ENCODE measurements around the gene CXCR2. TPM values are rescaled to one million over a fixed set of nuclear protein-coding genes. Genes with fewer than 3 reads are reported as not detected.

Gene CXCR2
- total RNA-seq, result not detected in 2 replicates

DNA sequence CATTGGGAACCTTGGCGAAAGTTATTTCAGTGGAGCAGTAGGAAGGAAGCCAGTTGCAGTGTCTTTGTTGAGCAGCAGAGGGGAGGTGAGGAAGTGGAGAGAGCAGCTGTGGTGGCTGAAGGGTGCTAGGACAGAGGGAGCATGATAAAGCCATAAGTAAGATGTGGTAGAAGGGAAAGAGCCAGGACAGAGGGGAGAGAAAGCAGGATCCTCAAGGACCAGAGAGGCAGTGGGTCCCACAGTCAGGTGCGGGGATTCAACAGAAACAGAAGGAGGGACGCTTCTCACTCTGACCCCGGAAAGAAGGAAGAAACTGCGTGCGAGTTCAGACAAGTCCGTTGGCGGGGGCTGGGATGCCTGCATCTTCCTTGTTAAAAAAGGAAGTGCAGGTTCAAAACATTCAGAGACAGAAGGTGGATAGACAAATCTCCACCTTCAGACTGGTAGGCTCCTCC lies at the start of gene CXCR2:
CXCR2 (plus strand) TSS at position 403 of the 455 bp plus-strand sequence. CDS start 8,774 bp downstream, outside the sequence.

DNA sequence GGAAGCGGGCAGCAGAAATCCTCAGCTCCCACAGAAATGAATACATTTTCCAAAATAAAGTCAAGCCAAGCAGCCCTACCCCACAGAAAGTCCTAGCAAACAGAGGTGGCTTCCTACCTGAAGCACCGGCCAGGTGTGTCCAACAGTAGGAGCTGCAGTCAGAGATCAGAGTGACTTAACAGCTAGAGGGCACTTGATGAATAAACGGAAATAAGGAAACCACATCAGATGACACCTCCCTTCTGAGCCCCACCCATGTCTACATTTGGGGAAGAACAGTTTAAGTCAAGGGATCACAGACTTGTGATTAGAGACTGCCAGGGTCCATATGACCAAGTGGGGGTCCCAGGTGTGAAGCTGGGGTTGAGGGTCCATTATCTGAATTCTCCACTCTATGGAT lies 41.0 kb downstream of the CXCR2 start, which contains the start of gene CXCR1:
CXCR1 (minus strand) TSS at position 172 of the 400 bp plus-strand sequence. CDS start 1,751 bp downstream, outside the sequence.

Other genes starting within 250 kb of the CXCR2 start
- 29.8 and 34.9 TPM in 2 replicates for gene TNS1, start 123.0 kb upstream of the CXCR2 start, total RNA-seq
- not detected in 2 replicates for gene RUFY4, start 56.8 kb upstream of the CXCR2 start, total RNA-seq
- not detected in 2 replicates for gene CXCR1, start 40.9 kb downstream of the CXCR2 start, total RNA-seq
- 599 and 620 TPM in 2 replicates for gene ARPC2, start 91.2 kb downstream of the CXCR2 start, total RNA-seq
- gene GPBAR1, start 135.0 kb downstream of the CXCR2 start, total RNA-seq, result not detected in 2 replicates
- gene AAMP, start 144.1 kb downstream of the CXCR2 start, total RNA-seq, result 122 and 127 TPM in 2 replicates
- 40.0 and 53.2 TPM in 2 replicates for gene PNKD, start 144.5 kb downstream of the CXCR2 start, total RNA-seq
- 128 and 133 TPM in 2 replicates for gene TMBIM1, start 166.5 kb downstream of the CXCR2 start, total RNA-seq
- not detected in 2 replicates for gene CATIP, start 230.8 kb downstream of the CXCR2 start, total RNA-seq

Measured in mammary microvascular endothelial cell (primary cell).